Stimulated activated CD8-positive, alpha-beta memory T cell treated with anti-CD3 and anti-CD28 coated beads, Interleukin-7, amount 100 ng/mL, for 4 hours (primary cell): Measurements from ENCODE around the gene SLC35D3.
"Not testable (repeated sequence)": the region's sequence is repeated elsewhere in the genome, so short reads cannot be mapped to it uniquely, and the experiment has no call there.

ENCODE experiments used
- DNase-seq, 2 donors: peaks; one replicate each; pipeline ENCODE4 v3.0.0-alpha.2; 2020; ENCODE audit warnings: low read depth in 2 of 2

Gene SLC35D3

DNA sequence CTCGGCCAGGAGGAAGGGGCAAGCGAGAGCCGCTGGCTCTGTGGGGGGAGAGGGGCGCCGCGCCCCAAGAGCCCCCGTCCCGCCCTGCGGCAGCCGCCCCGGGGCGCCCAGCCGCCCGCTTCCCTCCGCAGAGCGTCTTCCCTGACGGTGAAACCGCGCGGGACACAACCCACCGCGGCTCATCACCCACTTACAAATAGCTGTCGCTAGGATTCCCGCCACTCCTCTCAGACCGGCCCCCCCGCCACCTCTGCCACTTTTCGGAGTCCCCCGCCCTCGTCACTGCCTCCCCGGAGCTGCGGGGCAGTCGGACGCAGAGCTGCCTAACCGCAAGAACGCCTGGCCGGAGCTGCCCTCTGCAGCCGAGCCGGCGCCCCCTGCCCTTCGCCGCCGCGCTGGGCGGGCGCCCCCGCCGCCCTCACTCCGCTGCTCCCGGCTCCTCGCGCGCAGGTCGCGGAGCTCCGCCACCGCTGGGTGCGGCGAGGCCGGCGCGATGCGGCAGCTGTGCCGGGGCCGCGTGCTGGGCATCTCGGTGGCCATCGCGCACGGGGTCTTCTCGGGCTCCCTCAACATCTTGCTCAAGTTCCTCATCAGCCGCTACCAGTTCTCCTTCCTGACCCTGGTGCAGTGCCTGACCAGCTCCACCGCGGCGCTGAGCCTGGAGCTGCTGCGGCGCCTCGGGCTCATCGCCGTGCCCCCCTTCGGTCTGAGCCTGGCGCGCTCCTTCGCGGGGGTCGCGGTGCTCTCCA lies at the start of gene SLC35D3:
TSS of gene SLC35D3 (plus strand) at position 366 of the 749 bp plus-strand sequence. CDS start at position 494, 128 bp downstream.
- no peak for DNase-seq

- DNase-seq = no peak
Observed at GRCh38 chr6:136873748-136874147, 48.4 kb upstream of the SLC35D3 start.

GRCh38 chr6:136876469-136876868 lies 45.6 kb upstream of the SLC35D3 start:
- not testable (repeated sequence) for DNase-seq

DNA sequence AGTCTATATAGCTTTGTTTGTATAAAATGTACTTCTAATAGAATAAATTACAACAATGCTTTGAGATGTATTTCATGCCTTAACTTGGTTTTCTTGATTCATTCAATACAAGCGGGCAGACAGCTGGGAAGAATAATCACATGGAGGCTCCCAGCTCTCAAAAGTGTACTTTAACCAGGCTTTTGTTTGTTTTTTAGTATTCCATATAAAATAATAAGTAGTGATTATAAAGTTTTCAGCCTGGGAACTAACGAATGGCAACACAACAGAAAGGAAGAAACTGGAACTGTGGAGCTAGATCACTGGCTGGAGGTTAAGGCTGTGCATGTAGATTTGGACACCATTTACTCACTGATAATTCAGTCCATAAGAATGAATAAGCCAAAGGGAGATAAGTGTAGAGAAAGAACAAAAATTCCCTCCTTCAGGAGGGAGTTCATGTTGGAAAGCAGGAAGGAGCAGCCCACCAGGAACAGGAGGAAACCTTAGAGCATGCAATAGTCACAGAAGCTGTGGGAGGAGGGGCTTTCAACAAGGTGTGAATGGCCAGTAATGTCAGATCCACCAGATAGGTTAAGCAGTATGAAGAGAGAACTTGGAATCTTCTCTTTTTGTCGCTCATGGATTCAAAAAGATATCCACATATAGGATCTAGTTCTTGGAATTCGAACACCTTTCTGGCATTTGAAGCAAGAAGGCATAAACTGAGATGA lies 41.2 kb upstream of the SLC35D3 start:
- no peak for DNase-seq

DNA sequence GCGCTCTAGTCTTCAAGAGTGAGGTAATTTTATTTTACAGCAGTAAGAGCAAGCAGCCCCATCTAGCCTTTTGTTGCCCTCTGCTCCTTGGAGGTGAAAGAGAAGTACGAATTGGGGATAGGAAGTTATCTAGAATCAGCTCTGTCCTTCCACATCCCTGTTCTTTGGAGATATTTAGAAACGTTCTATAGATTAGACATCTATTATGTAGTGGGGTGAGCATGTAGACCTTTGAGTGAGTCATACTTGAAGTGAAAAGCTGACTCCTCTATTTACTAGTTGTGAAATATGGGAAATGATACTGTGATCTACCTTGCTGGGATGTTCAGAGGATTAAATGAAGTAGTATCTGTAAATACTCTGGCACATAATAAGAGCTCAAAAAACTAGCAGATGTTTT lies 36.0 kb upstream of the SLC35D3 start:
- DNase-seq = no peak

- no peak for DNase-seq
Observed at GRCh38 chr6:136887953-136888352, 34.1 kb upstream of the SLC35D3 start.

DNA sequence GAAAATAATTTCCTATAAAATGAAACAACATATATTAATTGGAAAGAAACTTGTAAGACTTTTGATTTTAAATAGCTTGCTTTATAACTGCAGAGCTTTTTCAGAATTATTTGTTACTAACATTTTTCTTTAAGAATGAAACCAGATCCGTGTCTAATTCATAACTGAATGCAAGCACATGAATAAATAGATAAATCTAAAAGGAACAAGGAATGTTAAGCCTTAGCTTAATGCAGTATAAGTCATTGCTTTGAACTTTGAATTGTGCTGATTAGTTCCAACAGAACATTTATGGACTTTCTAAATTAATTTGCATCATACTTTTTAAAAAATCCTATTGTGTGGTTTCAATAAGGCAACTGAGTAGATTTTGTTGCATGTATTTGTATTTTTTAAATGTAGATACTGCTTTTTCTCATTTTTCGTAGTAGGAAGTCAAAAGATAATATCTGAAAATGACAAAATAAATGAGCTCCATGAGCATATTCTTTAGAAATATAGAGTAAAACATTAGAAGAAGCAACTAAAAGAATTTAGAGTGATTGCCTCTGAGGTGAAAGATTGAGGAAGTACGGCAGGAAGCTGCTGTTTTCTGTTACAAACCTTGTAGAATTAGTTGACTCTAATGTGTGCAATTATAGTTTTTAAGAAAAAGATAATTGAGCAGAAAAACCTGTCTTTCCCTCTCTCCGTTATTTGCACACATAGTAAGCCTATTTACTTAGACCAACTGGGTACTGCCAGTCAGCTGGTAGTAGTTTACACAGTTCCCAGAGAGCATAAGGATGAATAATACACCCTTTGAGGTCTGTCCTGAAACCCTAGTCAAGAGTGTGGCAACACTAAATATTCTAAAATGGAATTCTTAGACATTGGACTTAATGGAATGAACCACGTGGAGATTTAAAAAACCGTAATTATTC lies 32.6 kb upstream of the SLC35D3 start:
- DNase-seq = no peak

- no peak for DNase-seq
Observed at GRCh38 chr6:136890194-136890839, 31.8 kb upstream of the SLC35D3 start.

GRCh38 chr6:136890986-136891385 lies 31.1 kb upstream of the SLC35D3 start:
- no peak for DNase-seq

DNA sequence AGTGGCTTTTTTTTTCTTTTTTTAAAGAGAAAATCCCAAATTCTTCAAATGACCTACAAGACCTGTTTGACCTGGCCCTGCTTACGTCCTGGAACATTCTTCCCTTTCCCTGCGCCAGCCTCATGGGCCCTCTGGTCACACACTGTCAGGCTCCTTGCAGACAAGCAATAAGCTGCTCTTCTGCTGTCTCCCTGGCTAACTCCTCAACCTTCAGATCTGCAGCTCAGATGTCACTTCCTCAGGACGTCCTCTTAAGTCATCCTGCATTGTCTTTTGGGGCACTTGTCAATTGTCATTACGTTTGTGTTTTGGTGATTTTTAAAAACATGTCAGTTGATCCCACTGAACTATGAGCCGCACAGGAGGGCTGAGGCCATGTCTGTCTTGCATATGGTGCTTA lies 28.9 kb upstream of the SLC35D3 start:
- DNase-seq = no peak

- DNase-seq = no peak
Observed at GRCh38 chr6:136895901-136896300, 26.2 kb upstream of the SLC35D3 start.

- no peak for DNase-seq
Observed at GRCh38 chr6:136897071-136897470, 25.0 kb upstream of the SLC35D3 start.

GRCh38 chr6:136901212-136901784 lies 20.8 kb upstream of the SLC35D3 start:
- no peak for DNase-seq

DNA sequence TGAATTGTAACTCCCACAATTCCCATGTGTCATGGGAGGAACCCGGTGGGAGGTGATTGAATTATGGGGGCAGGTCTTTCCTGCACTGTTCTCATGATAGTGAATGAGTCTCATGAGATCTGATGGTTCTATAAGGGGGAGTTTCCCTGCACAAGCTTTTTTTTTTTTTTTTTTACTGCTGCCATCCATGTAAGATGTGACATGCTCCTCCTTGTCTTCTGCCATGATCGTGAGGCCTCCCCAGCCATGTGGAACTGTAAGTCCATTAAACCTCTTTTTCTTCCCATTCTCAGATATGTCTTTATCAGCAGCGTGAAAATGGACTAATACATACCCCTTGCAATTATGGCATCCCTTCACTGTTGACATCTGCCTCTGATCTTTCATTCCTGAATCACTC lies 17.6 kb upstream of the SLC35D3 start:
- not testable (repeated sequence) for DNase-seq

GRCh38 chr6:136914947-136915346 lies 7.2 kb upstream of the SLC35D3 start:
- no peak for DNase-seq

DNA sequence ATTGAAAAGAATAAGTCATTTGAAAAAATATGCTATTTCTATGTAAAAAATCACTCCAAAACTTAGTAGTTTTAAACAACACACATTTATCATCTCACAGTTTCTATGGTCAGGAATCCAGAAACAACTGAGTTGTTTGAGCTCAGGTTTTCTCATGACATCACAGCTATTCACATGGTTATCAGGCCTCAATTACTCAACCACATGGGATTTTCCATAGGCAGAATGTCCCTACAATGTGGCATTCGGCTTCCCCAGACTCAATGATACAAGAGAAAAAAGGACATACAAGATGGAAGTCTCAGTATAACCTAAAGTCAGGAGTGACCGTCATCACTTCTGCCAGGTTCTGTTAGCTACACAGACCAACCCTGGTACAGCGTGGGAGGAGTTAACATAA lies 3.4 kb upstream of the SLC35D3 start:
- no peak for DNase-seq

DNA sequence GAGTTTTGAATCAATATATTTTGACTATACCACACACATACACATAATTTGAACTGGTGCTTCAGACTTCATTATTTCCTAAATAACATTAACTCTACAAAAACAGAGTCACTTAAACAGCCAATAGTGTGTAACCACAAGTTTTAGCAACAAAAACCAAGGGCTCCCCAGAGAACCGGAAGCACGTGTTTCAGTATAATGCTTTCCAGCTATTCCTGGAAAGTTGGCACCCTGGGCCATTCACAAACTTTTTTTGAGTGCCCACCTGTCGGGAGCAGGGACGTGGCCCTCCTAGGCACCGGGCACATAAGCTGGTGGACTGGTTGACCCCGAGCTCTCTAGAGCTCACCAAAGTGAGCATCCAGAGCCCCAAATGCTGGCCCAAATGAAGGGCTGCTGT lies 1.9 kb upstream of the SLC35D3 start:
- no peak for DNase-seq

DNA sequence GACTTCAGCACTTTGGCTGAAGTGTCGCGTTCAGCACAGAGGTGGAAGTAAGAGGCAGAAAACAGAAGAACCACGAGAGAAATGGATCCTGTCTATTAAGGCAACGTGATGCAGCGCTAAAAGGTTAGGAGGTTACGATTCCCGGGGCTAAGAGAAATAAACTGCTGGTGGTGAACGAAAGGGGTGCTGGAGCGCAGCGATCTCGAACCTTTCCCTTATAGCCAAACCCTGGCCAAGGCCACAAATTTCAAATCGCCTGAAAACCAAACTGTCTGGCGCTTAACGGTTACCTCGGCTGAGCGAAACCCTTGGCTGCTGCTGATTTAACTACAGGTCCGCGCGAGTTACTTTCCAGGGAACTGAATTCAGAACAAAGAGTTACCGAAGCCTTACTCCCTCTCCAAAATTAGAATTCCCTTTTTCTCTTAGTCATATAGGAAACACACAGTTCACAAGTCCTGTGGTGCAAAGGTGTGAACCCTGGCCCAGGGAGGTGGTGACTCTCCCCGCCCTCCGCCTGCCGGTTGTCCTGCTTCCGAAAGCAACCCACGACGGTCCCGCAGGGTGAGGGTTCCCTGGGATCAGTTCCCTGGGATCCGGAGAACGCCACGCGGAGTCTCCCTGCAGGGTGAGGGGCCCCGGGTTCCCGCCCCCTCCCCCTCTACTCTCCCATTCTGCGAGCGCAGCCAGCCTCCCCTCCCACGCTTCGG lies 1.3 kb upstream of the SLC35D3 start:
- no peak for DNase-seq

GRCh38 chr6:136921381-136921935 lies 643 bp upstream of the SLC35D3 start:
- DNase-seq = no peak

- no peak for DNase-seq
Observed at GRCh38 chr6:136922685-136923006, 545 bp downstream of the SLC35D3 start.
